Stimulated activated CD8-positive, alpha-beta memory T cell treated with anti-CD3 and anti-CD28 coated beads, Interleukin-12 subunit alpha, Interleukin-12 subunit beta, amount 100 ng/mL, for 24 hours (primary cell): Measurements from ENCODE around the gene IGSF9B.

ENCODE experiments used
- DNase-seq: peaks from one replicate; pipeline ENCODE4 v3.0.0-alpha.2; 2020; ENCODE audit errors: extremely low read depth

The IGSF9B gene

GRCh38 chr11:133901999-133902398 is 54.8 kb downstream of the IGSF9B start:
- no peak for DNase-seq

- DNase-seq, result no peak
These were observed 55.5 kb downstream of the IGSF9B start for GRCh38 chr11:133901316-133901715.

- DNase-seq, result no peak
These were observed 56.3 kb downstream of the IGSF9B start for GRCh38 chr11:133900176-133901105.

- DNase-seq, result no peak
These were observed 58.0 kb downstream of the IGSF9B start for GRCh38 chr11:133898770-133899115.

- DNase-seq, result no peak
These were observed 58.6 kb downstream of the IGSF9B start for GRCh38 chr11:133898031-133898769.

- no peak for DNase-seq
These were observed 59.5 kb downstream of the IGSF9B start for GRCh38 chr11:133897331-133897650.

GRCh38 chr11:133896642-133897330 is 60.0 kb downstream of the IGSF9B start:
- DNase-seq, result no peak

GRCh38 chr11:133896028-133896427 is 60.7 kb downstream of the IGSF9B start:
- DNase-seq, result no peak

- no peak for DNase-seq
These were observed 61.2 kb downstream of the IGSF9B start for GRCh38 chr11:133895551-133895950.

GRCh38 chr11:133895061-133895479 is 61.7 kb downstream of the IGSF9B start:
- no peak for DNase-seq

- DNase-seq, result no peak
These were observed 63.4 kb downstream of the IGSF9B start for GRCh38 chr11:133893381-133893780.

- DNase-seq, result no peak
These were observed 64.0 kb downstream of the IGSF9B start for GRCh38 chr11:133892584-133893380.

GRCh38 chr11:133892126-133892525 is 64.6 kb downstream of the IGSF9B start:
- no peak for DNase-seq

- DNase-seq, result no peak
These were observed 66.9 kb downstream of the IGSF9B start for GRCh38 chr11:133889893-133890292.

GRCh38 chr11:133889188-133889587 is 67.6 kb downstream of the IGSF9B start:
- no peak for DNase-seq

GRCh38 chr11:133887692-133888332 is 69.0 kb downstream of the IGSF9B start:
- no peak for DNase-seq

- DNase-seq, result no peak
These were observed 70.7 kb downstream of the IGSF9B start for GRCh38 chr11:133886029-133886428.

- no peak for DNase-seq
These were observed 84.6 kb downstream of the IGSF9B start for GRCh38 chr11:133872160-133872559.

GRCh38 chr11:133867456-133867855 is 89.3 kb downstream of the IGSF9B start:
- DNase-seq, result no peak

- no peak for DNase-seq
These were observed 91.3 kb downstream of the IGSF9B start for GRCh38 chr11:133865466-133865865.

- DNase-seq, result no peak
These were observed 92.0 kb downstream of the IGSF9B start for GRCh38 chr11:133864756-133865155.
